HAP-1 (cell line): Measurements from ENCODE around the gene SLC2A1.

Source experiments
- DNase-seq, 2 experiments: peaks; one replicate each; pipeline ENCODE4 v3.0.0-alpha.2; 2016 to 2020; ENCODE audit warnings: low spot score in 2 of 2
- H3K27me3 ChIP-seq: fragments of 250-450 bp; sonication (Bioruptor Pico); 2 replicates; pipeline ENCODE4 v1.5.1; 2020; ENCODE audit warnings: low read depth, mild to moderate bottlenecking, moderate library complexity
- H3K36me3 ChIP-seq: fragments of 250-450 bp; sonication (Bioruptor Pico); replicated peaks from 2 replicates; pipeline ENCODE4 v1.5.1; 2020; ENCODE audit warnings: mild to moderate bottlenecking
- H3K4me1 ChIP-seq: fragments of 250-450 bp; sonication (Bioruptor Pico); 2 replicates; pipeline ENCODE4 v1.5.1; 2020; ENCODE audit warnings: mild to moderate bottlenecking
- H3K4me3 ChIP-seq: fragments of 250-450 bp; sonication (Bioruptor Pico); 2 replicates; pipeline ENCODE4 v1.5.1; 2020; ENCODE audit warnings: mild to moderate bottlenecking, moderate library complexity
- H3K9me3 ChIP-seq: fragments of 250-450 bp; sonication (Bioruptor Pico); 2 replicates; pipeline ENCODE4 v1.5.1; 2020; ENCODE audit warnings: mild to moderate bottlenecking, moderate library complexity
- in situ Hi-C: fragments of 300-500 bp; cut with MboI; formaldehyde crosslinking; loops from 3 replicates; pipeline ENCODE4 v1.14.3; 2020; ENCODE audit warnings: low sequenced_read_pairs, inconsistent platforms, mixed read lengths

Gene SLC2A1

GRCh38 chr1:42947117-42947516 lies 11.6 kb downstream of the SLC2A1 start:
- H3K36me3 ChIP-seq, result peaks cover 13% of the 10 kb centered on the region
- no peak for DNase-seq
- no peaks in the 10 kb centered on the region for H3K9me3 ChIP-seq
- no peak overlapping the region for H3K4me3 ChIP-seq
- in situ Hi-C loops, result loop anchor here (10.0 kb wide), 1 partner anchor 118 kb away; no protein-coding TSS in a partner anchor
- H3K4me1 ChIP-seq, result no peaks in the 10 kb centered on the region; the same call in 1 of the 2 replicates
- H3K27me3 ChIP-seq, result no peaks in the 10 kb centered on the region

GRCh38 chr1:42946120-42946898 lies 12.4 kb downstream of the SLC2A1 start:
- DNase-seq, result no peak

GRCh38 chr1:42945164-42945563 lies 13.5 kb downstream of the SLC2A1 start:
- Histone ChIP-seq H3K27me3 (no peaks in the 10 kb centered on the region), H3K4me3 (no peak overlapping the region), H3K9me3 (no peaks in the 10 kb centered on the region), H3K36me3 (peaks cover 29% of the 10 kb centered on the region), H3K4me1 (no peaks in the 10 kb centered on the region; the same call in 1 of the 2 replicates)
- in situ Hi-C loops, result loop anchor here (10.0 kb wide), 1 partner anchor 120 kb away; no protein-coding TSS in a partner anchor
- no peak for DNase-seq

More at GRCh38 chr1:42946120-42946898, 12.4 kb downstream of the SLC2A1 start:
- Histone ChIP-seq H3K4me3 (no peak overlapping the region), H3K4me1 (no peaks in the 10 kb centered on the region; the same call in 1 of the 2 replicates), H3K9me3 (no peaks in the 10 kb centered on the region), H3K27me3 (no peaks in the 10 kb centered on the region), H3K36me3 (peaks cover 21% of the 10 kb centered on the region)
- in situ Hi-C loops, result loop anchor here (10.0 kb wide), 1 partner anchor 118 kb away; no protein-coding TSS in a partner anchor

GRCh38 chr1:42944246-42944928 lies 14.3 kb downstream of the SLC2A1 start:
- DNase-seq, result no peak

GRCh38 chr1:42943728-42944127 lies 14.9 kb downstream of the SLC2A1 start:
- H3K4me1 ChIP-seq, result no peaks in the 10 kb centered on the region; the same call in 1 of the 2 replicates
- no peaks in the 10 kb centered on the region for H3K9me3 ChIP-seq
- peaks cover 40% of the 10 kb centered on the region for H3K36me3 ChIP-seq
- H3K4me3 ChIP-seq, result no peak overlapping the region
- H3K27me3 ChIP-seq, result no peaks in the 10 kb centered on the region
- in situ Hi-C loops, result loop anchor here (10.0 kb wide), 1 partner anchor 121 kb away; no protein-coding TSS in a partner anchor
- DNase-seq, result no peak

More at GRCh38 chr1:42944246-42944928, 14.3 kb downstream of the SLC2A1 start:
- H3K27me3 ChIP-seq, result no peaks in the 10 kb centered on the region
- in situ Hi-C loops, result loop anchor here (10.0 kb wide), 1 partner anchor 120 kb away; no protein-coding TSS in a partner anchor
- H3K36me3 ChIP-seq, result peaks cover 33% of the 10 kb centered on the region
- H3K4me1 ChIP-seq, result no peaks in the 10 kb centered on the region; the same call in 1 of the 2 replicates
- H3K4me3 ChIP-seq, result no peak overlapping the region
- no peaks in the 10 kb centered on the region for H3K9me3 ChIP-seq

- in situ Hi-C loops, result loop anchor here (10.0 kb wide), 1 partner anchor 122 kb away; no protein-coding TSS in a partner anchor
- Histone ChIP-seq H3K27me3 (no peaks in the 10 kb centered on the region), H3K36me3 (peaks cover 43% of the 10 kb centered on the region), H3K9me3 (no peaks in the 10 kb centered on the region), H3K4me1 (no peaks in the 10 kb centered on the region), H3K4me3 (no peak overlapping the region)
- DNase-seq, result no peak
Observed at GRCh38 chr1:42943166-42943565, 15.5 kb downstream of the SLC2A1 start.

GRCh38 chr1:42942444-42942843 lies 16.2 kb downstream of the SLC2A1 start:
- Histone ChIP-seq H3K36me3 (peaks cover 50% of the 10 kb centered on the region), H3K4me1 (no peaks in the 10 kb centered on the region), H3K9me3 (no peaks in the 10 kb centered on the region), H3K4me3 (no peak overlapping the region), H3K27me3 (no peaks in the 10 kb centered on the region)
- no peak for DNase-seq
- in situ Hi-C loops, result loop anchor here (10.0 kb wide), 1 partner anchor 122 kb away; no protein-coding TSS in a partner anchor

GRCh38 chr1:42941640-42942330 lies 16.9 kb downstream of the SLC2A1 start:
- no peak for DNase-seq
- no peaks in the 10 kb centered on the region for H3K27me3 ChIP-seq
- peaks cover 55% of the 10 kb centered on the region for H3K36me3 ChIP-seq
- H3K4me1 ChIP-seq, result no peaks in the 10 kb centered on the region
- H3K9me3 ChIP-seq, result no peaks in the 10 kb centered on the region
- in situ Hi-C loops, result loop anchor here (10.0 kb wide), 1 partner anchor 123 kb away; no protein-coding TSS in a partner anchor
- no peak overlapping the region for H3K4me3 ChIP-seq

- H3K9me3 ChIP-seq, result no peaks in the 10 kb centered on the region
- no peaks in the 10 kb centered on the region for H3K27me3 ChIP-seq
- H3K4me1 ChIP-seq, result no peaks in the 10 kb centered on the region
- H3K4me3 ChIP-seq, result no peak overlapping the region
- H3K36me3 ChIP-seq, result peaks cover 56% of the 10 kb centered on the region
- DNase-seq, result peak in 1 of 2 experiments; percentile 26
- in situ Hi-C loops, result loop anchor here (10.0 kb wide), 1 partner anchor 124 kb away; no protein-coding TSS in a partner anchor
Observed at GRCh38 chr1:42940851-42941639, 17.6 kb downstream of the SLC2A1 start.

GRCh38 chr1:42938645-42939615 lies 19.7 kb downstream of the SLC2A1 start:
- no peak overlapping the region for H3K4me3 ChIP-seq
- no peaks in the 10 kb centered on the region for H3K27me3 ChIP-seq
- peaks cover 60% of the 10 kb centered on the region for H3K36me3 ChIP-seq
- DNase-seq, result no peak
- no peaks in the 10 kb centered on the region for H3K4me1 ChIP-seq
- H3K9me3 ChIP-seq, result no peaks in the 10 kb centered on the region
- in situ Hi-C loops, result no loop called here

GRCh38 chr1:42937836-42938644 lies 20.6 kb downstream of the SLC2A1 start:
- H3K36me3 ChIP-seq, result peaks cover 58% of the 10 kb centered on the region
- H3K4me3 ChIP-seq, result no peak overlapping the region
- no peak for DNase-seq
- in situ Hi-C loops, result no loop called here
- no peaks in the 10 kb centered on the region for H3K27me3 ChIP-seq
- no peaks in the 10 kb centered on the region for H3K4me1 ChIP-seq
- H3K9me3 ChIP-seq, result no peaks in the 10 kb centered on the region
